Measurements from ENCODE around the gene GRIK3.

The GRIK3 gene

DNA sequence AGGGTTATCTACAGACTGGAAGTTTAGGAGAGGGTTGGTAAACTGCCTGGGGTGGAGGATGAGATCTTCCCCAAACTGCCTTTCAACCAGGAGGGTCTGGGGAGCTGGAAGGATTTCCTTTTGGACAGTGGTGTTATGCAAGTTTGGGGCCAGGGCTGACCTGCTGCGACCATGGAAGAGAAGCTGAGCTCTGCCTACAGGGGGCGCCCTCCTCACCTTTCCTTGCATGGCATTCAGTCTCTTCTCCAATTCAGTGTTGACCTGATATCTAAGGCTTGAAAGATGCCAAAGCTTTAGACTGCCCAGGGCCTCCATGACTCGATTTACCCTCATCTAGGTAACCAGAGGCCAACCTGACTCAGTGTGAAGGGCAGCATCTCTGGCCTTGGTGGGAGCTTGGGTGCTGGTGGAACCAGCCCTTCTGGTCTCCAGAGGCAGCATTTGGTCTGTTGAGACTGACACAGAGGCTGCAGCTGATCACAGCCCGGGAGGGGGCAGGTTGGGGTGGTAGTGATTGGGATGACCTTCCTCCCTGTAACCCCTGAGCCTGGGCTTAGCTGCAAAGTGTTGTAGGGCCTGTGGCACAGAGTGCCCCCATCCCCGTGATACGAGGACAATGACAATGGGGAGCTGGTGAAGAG lies 170.0 kb downstream of the GRIK3 start:
- H3K36me3 ChIP-seq (ENCODE audit: control insufficient read depth, low read length), result no peaks in the 10 kb centered on the region
- H3K9me2 ChIP-seq (replicated peaks; ENCODE audit: control insufficient read depth, low read length), result no peaks in the 10 kb centered on the region
- no peaks in the 10 kb centered on the region for H4K20me1 ChIP-seq (ENCODE audit: control insufficient read depth, insufficient read depth, low read depth, low read length)
- no peaks in the 10 kb centered on the region for H3F3A ChIP-seq (ENCODE audit: control insufficient read depth, insufficient read depth)
- no peaks in the 10 kb centered on the region for H3K79me2 ChIP-seq (ENCODE audit: control insufficient read depth, low read length)
- TF ChIP-seq, protein P1, sequence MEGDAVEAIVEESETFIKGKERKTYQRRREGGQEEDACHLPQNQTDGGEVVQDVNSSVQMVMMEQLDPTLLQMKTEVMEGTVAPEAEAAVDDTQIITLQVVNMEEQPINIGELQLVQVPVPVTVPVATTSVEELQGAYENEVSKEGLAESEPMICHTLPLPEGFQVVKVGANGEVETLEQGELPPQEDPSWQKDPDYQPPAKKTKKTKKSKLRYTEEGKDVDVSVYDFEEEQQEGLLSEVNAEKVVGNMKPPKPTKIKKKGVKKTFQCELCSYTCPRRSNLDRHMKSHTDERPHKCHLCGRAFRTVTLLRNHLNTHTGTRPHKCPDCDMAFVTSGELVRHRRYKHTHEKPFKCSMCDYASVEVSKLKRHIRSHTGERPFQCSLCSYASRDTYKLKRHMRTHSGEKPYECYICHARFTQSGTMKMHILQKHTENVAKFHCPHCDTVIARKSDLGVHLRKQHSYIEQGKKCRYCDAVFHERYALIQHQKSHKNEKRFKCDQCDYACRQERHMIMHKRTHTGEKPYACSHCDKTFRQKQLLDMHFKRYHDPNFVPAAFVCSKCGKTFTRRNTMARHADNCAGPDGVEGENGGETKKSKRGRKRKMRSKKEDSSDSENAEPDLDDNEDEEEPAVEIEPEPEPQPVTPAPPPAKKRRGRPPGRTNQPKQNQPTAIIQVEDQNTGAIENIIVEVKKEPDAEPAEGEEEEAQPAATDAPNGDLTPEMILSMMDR (IDR thresholded peaks at IDR 0.05; ENCODE audit: low read depth, low read length, poor library complexity, severe bottlenecking), result peak; percentile 93
- TF ChIP-seq EZH2phosphoT487 (IDR thresholded peaks at IDR 0.05; ENCODE audit: borderline replicate concordance, low read length), result no peak
- H3K4me3 ChIP-seq (ENCODE audit: low read length), result no peak overlapping the region
- no peaks in the 10 kb centered on the region for H3K9me3 ChIP-seq (ENCODE audit: control insufficient read depth, insufficient read depth, low read length)
- H3K4me1 ChIP-seq (ENCODE audit: control insufficient read depth, low read length), result no peaks in the 10 kb centered on the region
- peaks cover 10% of the 10 kb centered on the region for H3K27me3 ChIP-seq (ENCODE audit: control insufficient read depth, low read length)
- no peak overlapping the region for H3K27ac ChIP-seq (ENCODE audit: low read depth, low read length)
- H3K4me2 ChIP-seq (ENCODE audit: low read length), result no peak overlapping the region

DNA sequence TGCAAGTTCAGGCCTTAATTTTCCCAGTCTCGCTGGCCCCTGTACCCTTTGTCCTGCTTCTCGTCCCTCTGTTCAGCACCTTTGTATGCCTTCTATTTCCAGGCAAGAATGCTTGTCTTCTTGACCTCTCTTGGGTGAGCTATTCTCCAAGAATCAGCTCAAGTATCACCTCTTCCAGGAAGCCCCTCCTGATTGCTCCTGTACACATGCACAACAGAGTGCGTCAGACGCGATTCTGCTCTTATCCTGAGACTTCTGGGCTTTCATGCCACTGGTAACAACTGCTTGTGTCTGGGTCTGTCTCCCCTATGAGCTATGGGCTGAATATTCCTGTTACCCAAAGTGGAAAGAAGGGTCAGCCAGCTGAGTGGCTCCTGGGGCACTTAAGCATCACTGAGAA lies 170.8 kb downstream of the GRIK3 start:
- H3K36me3 ChIP-seq (ENCODE audit: control insufficient read depth, low read length), result no peaks in the 10 kb centered on the region
- no peaks in the 10 kb centered on the region for H3F3A ChIP-seq (ENCODE audit: control insufficient read depth, insufficient read depth)
- no peak overlapping the region for H3K4me2 ChIP-seq (ENCODE audit: low read length)
- H3K9me3 ChIP-seq (ENCODE audit: control insufficient read depth, insufficient read depth, low read length), result no peaks in the 10 kb centered on the region
- H4K20me1 ChIP-seq (ENCODE audit: control insufficient read depth, insufficient read depth, low read depth, low read length), result no peaks in the 10 kb centered on the region
- TF ChIP-seq, protein P1 (IDR thresholded peaks at IDR 0.05; ENCODE audit: low read depth, low read length, poor library complexity, severe bottlenecking), result no peak
- no peak for TF ChIP-seq EZH2phosphoT487 (IDR thresholded peaks at IDR 0.05; ENCODE audit: borderline replicate concordance, low read length)
- H3K79me2 ChIP-seq (ENCODE audit: control insufficient read depth, low read length), result no peaks in the 10 kb centered on the region
- H3K9me2 ChIP-seq (replicated peaks; ENCODE audit: control insufficient read depth, low read length), result no peaks in the 10 kb centered on the region
- H3K4me3 ChIP-seq (ENCODE audit: low read length), result no peak overlapping the region
- no peak overlapping the region for H3K27ac ChIP-seq (ENCODE audit: low read depth, low read length)
- H3K27me3 ChIP-seq (ENCODE audit: control insufficient read depth, low read length), result peaks cover 10% of the 10 kb centered on the region
- H3K4me1 ChIP-seq (ENCODE audit: control insufficient read depth, low read length), result no peaks in the 10 kb centered on the region

DNA sequence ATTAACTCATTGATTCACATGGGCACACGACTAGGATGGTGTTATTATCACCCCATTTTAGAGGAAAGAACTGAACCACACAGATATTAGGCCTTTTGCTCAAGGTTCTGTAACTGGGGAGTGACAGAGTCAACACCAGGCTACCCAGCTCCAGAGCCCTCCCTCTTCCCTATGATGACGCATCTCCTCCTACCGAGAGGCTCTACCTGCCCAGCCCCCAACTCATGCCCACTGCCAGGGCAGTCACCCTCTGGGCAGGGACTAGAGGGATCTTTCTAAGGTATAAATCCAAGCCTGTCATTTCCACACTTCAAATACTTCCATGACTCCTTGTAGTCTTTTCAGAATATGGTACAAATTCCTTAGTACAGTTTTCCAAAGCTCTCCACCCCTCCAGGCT lies 171.3 kb downstream of the GRIK3 start:
- no peaks in the 10 kb centered on the region for H3K79me2 ChIP-seq (ENCODE audit: control insufficient read depth, low read length)
- H4K20me1 ChIP-seq (ENCODE audit: control insufficient read depth, insufficient read depth, low read depth, low read length), result no peaks in the 10 kb centered on the region

More for the DNA sequence above, 171.3 kb downstream of the GRIK3 start:
- Histone ChIP-seq H3K4me3 (ENCODE audit: low read length) (no peak overlapping the region), H3K9me3 (ENCODE audit: control insufficient read depth, insufficient read depth, low read length) (no peaks in the 10 kb centered on the region), H3K27ac (ENCODE audit: low read depth, low read length) (no peak overlapping the region), H3K4me1 (ENCODE audit: control insufficient read depth, low read length) (no peaks in the 10 kb centered on the region), H3K36me3 (ENCODE audit: control insufficient read depth, low read length) (no peaks in the 10 kb centered on the region), H3K4me2 (ENCODE audit: low read length) (no peak overlapping the region), H3K27me3 (ENCODE audit: control insufficient read depth, low read length) (peaks cover 10% of the 10 kb centered on the region), H3K9me2 (replicated peaks; ENCODE audit: control insufficient read depth, low read length) (no peaks in the 10 kb centered on the region), H3F3A (ENCODE audit: control insufficient read depth, insufficient read depth) (no peaks in the 10 kb centered on the region)
- TF ChIP-seq, protein P1 (IDR thresholded peaks at IDR 0.05; ENCODE audit: low read depth, low read length, poor library complexity, severe bottlenecking), result no peak
- no peak for TF ChIP-seq EZH2phosphoT487 (IDR thresholded peaks at IDR 0.05; ENCODE audit: borderline replicate concordance, low read length)

All from DOHH2 (cell line).